SK-N-MC (cell line): Measurements from ENCODE around the gene DZIP1L.

Experiments
- DNase-seq: peaks from one replicate; pipeline ENCODE4 v3.0.0-alpha.2; 2011; ENCODE audit warnings: low read depth, low spot score
- H3K27ac ChIP-seq: fragments of 200-600 bp; sonication (generic); 2 replicates; pipeline ENCODE4 v1.5.1; 2016; ENCODE audit warnings: mixed run types
- H3K36me3 ChIP-seq: fragments of 200-600 bp; sonication (generic); 2 replicates; pipeline ENCODE4 v1.6.1; 2017; ENCODE audit warnings: antibody characterized with exemption, low read length, mixed read lengths; ENCODE audit not compliant: insufficient read depth
- H3K4me3 ChIP-seq: fragments of 200-600 bp; sonication (generic); 2 replicates; pipeline ENCODE4 v1.5.1; 2016
- H3K9ac ChIP-seq: fragments of 200-600 bp; sonication (generic); 2 replicates; pipeline ENCODE4 v1.8.0; 2017; ENCODE audit warnings: mixed run types, mixed read lengths; ENCODE audit not compliant: insufficient read length
- H3K9me3 ChIP-seq: fragments of 200-600 bp; sonication (generic); 2 replicates; pipeline ENCODE4 v1.6.1; 2017; ENCODE audit warnings: low read depth, mild to moderate bottlenecking, antibody characterized with exemption, low read length, moderate library complexity, mixed read lengths
- EZH2 ChIP-seq: fragments of 200-600 bp; sonication (generic); IDR thresholded peaks from one replicate; pipeline ENCODE4 v1.6.1; 2017; ENCODE audit warnings: antibody characterized with exemption
- FOXP2 ChIP-seq: optimal IDR thresholded peaks from 2 replicates; pipeline ENCODE3; 2011; ENCODE audit warnings: mild to moderate bottlenecking, moderate library complexity; ENCODE audit not compliant: insufficient read depth; ENCODE audit errors: extremely low read length, control extremely low read depth
- POLR2AphosphoS5 ChIP-seq: IDR thresholded peaks from 2 replicates; pipeline ENCODE4 v1.6.1; 2012; ENCODE audit warnings: mild to moderate bottlenecking, low read depth, low read length, borderline replicate concordance

DZIP1L gene

DNA sequence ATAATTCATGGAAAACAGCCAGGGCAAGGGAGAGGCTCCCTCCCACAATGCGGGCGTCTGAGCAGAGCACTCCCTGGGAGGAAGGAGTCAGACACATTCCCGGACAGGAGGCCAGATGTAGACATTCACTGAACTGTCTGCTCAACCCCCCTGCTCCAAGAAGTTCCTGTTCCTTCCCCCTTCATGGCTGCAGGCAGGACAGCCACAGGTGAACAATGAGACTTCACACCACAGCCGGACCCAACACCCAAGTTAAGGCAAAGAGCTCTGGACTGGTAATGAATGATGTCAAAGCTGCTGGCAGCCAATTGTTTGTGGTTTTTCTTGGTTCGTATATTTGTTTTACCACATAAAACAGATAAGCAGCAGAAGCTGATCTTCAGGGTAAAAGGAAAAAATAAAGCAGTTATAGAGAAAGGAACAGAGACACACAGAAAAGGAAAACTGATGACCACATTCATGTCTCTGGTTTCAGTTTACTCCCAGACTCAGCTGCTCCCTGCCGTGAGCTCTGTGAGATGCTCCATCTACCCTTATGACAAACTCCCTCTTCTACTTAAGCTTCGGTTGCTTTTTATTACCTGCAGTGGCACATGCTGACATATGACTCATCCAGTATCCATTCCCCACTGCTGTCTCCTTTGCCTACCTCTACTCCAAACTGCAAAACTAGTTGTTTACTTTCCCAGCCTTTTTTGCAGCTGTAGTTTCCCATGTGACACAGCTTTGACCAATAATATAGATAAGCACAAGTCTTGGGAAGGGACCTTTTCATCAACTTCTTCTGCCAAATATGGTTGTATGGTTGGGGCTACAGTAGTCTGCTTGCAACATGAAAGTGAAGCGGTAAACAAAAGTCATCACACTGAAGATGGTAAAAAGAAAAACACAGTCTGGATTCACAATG lies 33.1 kb downstream of the DZIP1L start:
- Histone ChIP-seq H3K9ac (no peak overlapping the region), H3K4me3 (no peak overlapping the region), H3K27ac (no peak overlapping the region), H3K36me3 (peaks cover 17% of the 10 kb centered on the region), H3K9me3 (no peaks in the 10 kb centered on the region)
- TF ChIP-seq POLR2AphosphoS5, result no peak
- TF ChIP-seq FOXP2, result no peak
- no peak for TF ChIP-seq EZH2
- no peak for DNase-seq

DNA sequence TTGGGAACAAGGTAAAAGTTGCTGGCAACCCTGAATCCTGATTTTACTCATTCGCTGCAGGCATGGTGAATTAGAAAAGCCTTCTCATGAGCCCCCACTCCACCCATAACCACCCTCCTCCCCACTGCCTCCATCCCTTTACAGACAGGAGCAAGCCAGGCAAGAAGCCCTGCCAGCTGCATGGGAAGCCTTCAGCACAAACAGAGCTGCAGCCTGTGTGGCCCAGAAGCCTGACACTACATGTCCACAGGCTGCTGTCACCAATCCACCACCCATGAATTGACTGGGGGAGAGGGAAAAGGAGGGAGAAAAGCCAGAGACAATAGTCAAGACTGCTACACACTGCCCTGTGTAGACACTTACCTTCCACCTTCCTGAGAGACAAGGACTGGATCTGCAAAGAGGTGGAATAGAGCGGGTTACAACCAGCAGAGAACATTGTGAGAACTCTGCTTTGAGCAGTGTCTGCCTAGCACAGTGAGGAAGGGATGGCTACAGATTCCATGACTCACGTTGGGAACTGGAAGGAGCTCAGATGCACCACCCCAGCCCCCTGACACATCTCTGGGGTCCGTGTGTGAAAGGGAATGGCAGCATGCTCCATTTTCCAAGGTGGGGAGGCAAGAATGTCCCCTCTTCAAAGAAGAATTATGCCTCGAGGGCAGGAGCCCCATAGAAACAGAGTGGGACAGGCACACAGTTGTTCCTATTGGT lies 33.9 kb downstream of the DZIP1L start:
- Histone ChIP-seq H3K4me3 (no peak overlapping the region), H3K36me3 (peaks cover 9% of the 10 kb centered on the region; the same call in 1 of the 2 replicates), H3K27ac (no peak overlapping the region), H3K9ac (no peak overlapping the region), H3K9me3 (no peaks in the 10 kb centered on the region)
- no peak for DNase-seq
- no peak for TF ChIP-seq POLR2AphosphoS5
- no peak for TF ChIP-seq FOXP2
- TF ChIP-seq EZH2, result no peak

DNA sequence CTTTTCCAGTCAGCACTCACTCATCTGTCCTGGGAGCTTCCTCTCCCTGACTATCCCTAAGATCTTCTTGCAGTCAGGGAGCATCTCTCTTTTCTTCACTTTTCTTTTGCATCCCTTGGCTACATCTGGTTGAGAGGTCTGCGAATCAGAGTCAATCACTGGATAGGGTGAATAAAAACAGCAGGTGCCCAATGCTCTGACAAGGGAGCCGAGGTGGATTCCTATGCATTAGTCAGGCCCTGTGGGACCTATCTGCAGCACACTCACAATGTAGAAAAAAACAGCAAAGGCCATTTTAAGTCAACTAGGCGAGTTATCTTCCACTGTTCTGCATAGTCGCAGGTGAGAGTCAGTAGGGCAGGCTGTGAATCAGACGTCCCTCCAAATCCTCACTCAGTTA lies 35.5 kb downstream of the DZIP1L start:
- no peak overlapping the region for H3K27ac ChIP-seq
- no peak for DNase-seq
- no peak overlapping the region for H3K4me3 ChIP-seq
- H3K9me3 ChIP-seq, result no peaks in the 10 kb centered on the region
- no peak for TF ChIP-seq POLR2AphosphoS5
- TF ChIP-seq EZH2, result no peak
- TF ChIP-seq FOXP2, result no peak
- H3K36me3 ChIP-seq, result peaks cover 6% of the 10 kb centered on the region; the same call in 1 of the 2 replicates
- H3K9ac ChIP-seq, result no peak overlapping the region

DNA sequence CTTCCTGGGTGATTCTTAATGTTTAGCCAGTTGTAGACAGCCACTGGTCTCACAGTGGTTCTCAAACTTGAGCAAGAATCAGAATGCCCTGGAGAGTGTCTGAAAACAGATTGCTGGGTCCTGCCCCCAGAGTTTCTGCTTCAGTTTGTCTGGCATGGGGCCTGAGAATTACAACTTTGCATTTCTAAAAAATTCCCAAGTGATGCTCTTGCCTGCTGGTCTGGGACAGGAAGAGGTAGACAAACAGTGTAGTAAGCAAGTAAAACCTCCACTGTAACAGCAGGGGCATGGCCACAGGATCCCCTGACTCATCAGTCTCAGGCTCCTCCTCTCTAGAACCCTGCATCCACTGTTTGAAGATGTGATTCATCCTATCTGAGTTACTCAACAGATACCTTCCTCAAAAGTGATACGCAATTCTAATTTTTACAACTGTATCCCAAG lies 36.5 kb downstream of the DZIP1L start:
- no peak for DNase-seq
- Histone ChIP-seq H3K9ac (no peak overlapping the region), H3K9me3 (no peaks in the 10 kb centered on the region), H3K27ac (no peak overlapping the region), H3K36me3 (no peaks in the 10 kb centered on the region; the same call in 1 of the 2 replicates), H3K4me3 (no peak overlapping the region)
- no peak for TF ChIP-seq EZH2

DNA sequence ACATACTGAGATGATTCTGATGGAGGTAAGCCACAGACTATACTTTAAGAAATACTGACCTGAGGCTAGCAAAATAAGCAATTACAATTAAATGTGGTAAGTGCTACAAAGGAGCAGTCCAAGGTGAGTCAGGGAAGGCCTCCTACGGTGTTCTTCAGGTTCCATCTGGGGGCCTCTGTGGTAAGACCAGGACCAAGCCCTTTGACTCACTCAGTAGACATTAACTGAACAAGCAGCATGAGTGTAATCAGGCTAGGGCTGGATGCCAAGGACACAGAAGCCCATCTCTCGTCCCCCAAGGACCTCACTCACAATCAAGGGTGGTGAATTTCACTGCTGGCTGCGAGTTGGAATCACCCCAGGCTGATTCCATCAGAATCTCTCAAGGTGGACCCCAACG lies 37.3 kb downstream of the DZIP1L start:
- TF ChIP-seq FOXP2, result no peak
- no peak for TF ChIP-seq POLR2AphosphoS5
- TF ChIP-seq EZH2, result no peak
- Histone ChIP-seq H3K36me3 (no peaks in the 10 kb centered on the region), H3K9me3 (no peaks in the 10 kb centered on the region), H3K4me3 (no peak overlapping the region), H3K27ac (no peak overlapping the region), H3K9ac (no peak overlapping the region)
- no peak for DNase-seq

DNA sequence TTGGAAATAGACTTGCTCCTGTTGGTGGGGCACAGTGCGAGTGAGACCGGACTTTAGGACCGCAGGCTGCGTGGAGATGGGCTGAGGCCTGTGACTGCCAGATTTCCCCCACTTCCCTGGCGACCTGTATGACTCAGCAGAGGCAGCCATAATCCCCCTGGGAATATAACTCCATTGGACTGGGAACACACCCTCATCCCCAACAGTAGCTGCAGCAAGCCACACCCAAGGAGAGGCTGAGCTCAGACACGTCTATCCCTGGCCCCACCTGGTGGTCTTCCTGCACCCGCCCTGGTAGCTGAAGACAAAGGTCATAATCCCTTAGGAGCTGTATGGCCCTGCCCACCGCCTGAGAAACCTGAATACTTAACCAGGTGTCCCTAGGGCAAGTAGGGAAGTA lies 42.6 kb downstream of the DZIP1L start:
- DNase-seq, result no peak
- Histone ChIP-seq H3K9ac (no peak overlapping the region), H3K27ac (no peak overlapping the region), H3K36me3 (peaks cover 3% of the 10 kb centered on the region; the same call in 1 of the 2 replicates), H3K4me3 (no peak overlapping the region), H3K9me3 (no peaks in the 10 kb centered on the region)
- TF ChIP-seq EZH2 (no peak), POLR2AphosphoS5 (no peak), FOXP2 (no peak)

DNA sequence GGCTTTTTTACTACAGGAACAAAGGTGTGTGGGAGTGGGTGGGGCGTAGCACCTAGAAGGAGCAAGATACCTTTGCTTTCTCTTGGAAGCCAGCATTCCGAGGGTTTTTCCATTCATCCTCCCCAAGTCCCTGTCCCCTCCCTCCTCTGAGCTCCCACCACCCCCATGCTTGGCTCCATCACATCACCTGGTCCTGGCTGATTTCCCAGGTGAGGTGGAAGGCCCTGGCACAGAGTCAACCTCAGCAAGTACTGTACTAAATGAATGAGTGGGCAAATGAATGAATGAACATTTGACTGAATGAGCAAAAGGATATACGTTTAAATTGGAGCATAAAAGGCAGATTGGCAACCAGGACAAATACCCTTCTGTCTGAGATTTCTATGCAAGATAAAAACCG lies 45.4 kb downstream of the DZIP1L start:
- H3K4me3 ChIP-seq, result no peak overlapping the region
- no peaks in the 10 kb centered on the region for H3K9me3 ChIP-seq
- no peak overlapping the region for H3K9ac ChIP-seq
- TF ChIP-seq FOXP2 (no peak), EZH2 (no peak), POLR2AphosphoS5 (no peak)
- DNase-seq, result no peak
- H3K27ac ChIP-seq, result no peak overlapping the region
- H3K36me3 ChIP-seq, result peaks cover 3% of the 10 kb centered on the region; the same call in 1 of the 2 replicates

DNA sequence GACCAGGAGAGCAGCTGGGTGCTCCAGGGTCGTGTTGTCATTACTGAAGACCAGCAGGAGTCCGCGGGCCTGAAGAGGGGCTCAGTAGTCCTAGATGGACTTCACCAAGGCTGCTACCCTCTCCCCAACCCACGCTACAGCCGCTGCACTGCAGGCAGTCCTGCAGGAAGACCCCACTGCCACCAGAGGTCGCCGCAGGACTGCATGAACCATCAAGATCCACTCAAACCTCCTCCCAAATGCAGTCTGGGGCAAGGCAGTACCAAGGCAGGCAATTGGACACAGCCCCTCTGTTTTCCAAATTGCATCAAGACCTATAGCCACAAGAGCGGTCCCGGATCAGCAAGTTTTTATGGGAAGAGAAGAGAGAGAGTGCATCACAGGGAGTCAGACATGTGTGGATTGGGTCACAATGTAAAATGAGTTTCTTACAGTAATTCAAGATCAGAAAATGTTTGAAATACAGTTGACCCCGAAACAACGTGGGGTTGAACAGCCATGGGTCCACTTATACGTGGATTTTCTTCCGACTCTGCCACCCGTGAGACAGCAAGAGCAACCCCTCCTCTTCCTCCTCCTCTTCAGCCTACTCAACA lies 46.7 kb downstream of the DZIP1L start:
- Histone ChIP-seq H3K27ac (no peak overlapping the region), H3K36me3 (peaks cover 3% of the 10 kb centered on the region; the same call in 1 of the 2 replicates), H3K9me3 (no peaks in the 10 kb centered on the region), H3K4me3 (no peak overlapping the region), H3K9ac (no peak overlapping the region)
- no peak for TF ChIP-seq FOXP2
- no peak for TF ChIP-seq EZH2
- no peak for TF ChIP-seq POLR2AphosphoS5
- DNase-seq, result peak; percentile 40
